SK-N-SH (cell line): ENCODE data around the gene ID2.

Experiments
- GABPA ChIP-seq: IDR thresholded peaks from 2 replicates; pipeline ENCODE4 v1.4.0; 2012; ENCODE audit warnings: low read depth, mild to moderate bottlenecking
- MEF2A ChIP-seq: IDR thresholded peaks from 2 replicates; pipeline ENCODE4 v1.4.0; 2012; ENCODE audit warnings: low read depth, borderline replicate concordance
- MXI1 ChIP-seq: IDR thresholded peaks from 2 replicates; pipeline ENCODE4 v1.6.1; 2012; ENCODE audit warnings: mild to moderate bottlenecking, low read depth, low read length, improper control_type of control experiment
- POLR2AphosphoS5 ChIP-seq: IDR thresholded peaks from 2 replicates; pipeline ENCODE4 v1.6.1; 2012; ENCODE audit warnings: low read depth, low read length
- RFX5 ChIP-seq: IDR thresholded peaks from 2 replicates; pipeline ENCODE4 v1.6.1; 2012; ENCODE audit warnings: mild to moderate bottlenecking, improper control_type of control experiment, low read length
- SIN3A ChIP-seq: IDR thresholded peaks from 2 replicates; pipeline ENCODE4 v1.6.1; 2012; ENCODE audit warnings: low read depth, mild to moderate bottlenecking, low read length, moderate library complexity, borderline replicate concordance
- SMC3 ChIP-seq: IDR thresholded peaks from 2 replicates; pipeline ENCODE4 v1.6.1; 2012; ENCODE audit warnings: low read depth, low read length, improper control_type of control experiment
- YY1 ChIP-seq: IDR thresholded peaks from 2 replicates; pipeline ENCODE4 v1.4.0; 2012; ENCODE audit warnings: low read depth, mild to moderate bottlenecking
- TF ChIP-seq, protein P1 (sequence below): fragments of 200-600 bp; sonication (generic); IDR thresholded peaks from 2 replicates; pipeline ENCODE4 v1.6.1; 2017; ENCODE audit warnings: antibody characterized with exemption, mild to moderate bottlenecking, moderate library complexity
- TF ChIP-seq, protein P2 (sequence below): IDR thresholded peaks from 2 replicates; pipeline ENCODE4 v1.6.1; 2012; ENCODE audit warnings: mild to moderate bottlenecking, low read depth, low read length, moderate library complexity
- TF ChIP-seq, protein P3 (sequence below): fragments of 150-350 bp; IDR thresholded peaks from 2 replicates; pipeline ENCODE4 v1.6.1; 2017; ENCODE audit warnings: antibody characterized with exemption, low read length, low read depth, borderline replicate concordance
- TF ChIP-seq, protein P4 (sequence below): IDR thresholded peaks from 2 replicates; pipeline ENCODE4 v1.4.0; 2012; ENCODE audit warnings: low read depth

DNA sequence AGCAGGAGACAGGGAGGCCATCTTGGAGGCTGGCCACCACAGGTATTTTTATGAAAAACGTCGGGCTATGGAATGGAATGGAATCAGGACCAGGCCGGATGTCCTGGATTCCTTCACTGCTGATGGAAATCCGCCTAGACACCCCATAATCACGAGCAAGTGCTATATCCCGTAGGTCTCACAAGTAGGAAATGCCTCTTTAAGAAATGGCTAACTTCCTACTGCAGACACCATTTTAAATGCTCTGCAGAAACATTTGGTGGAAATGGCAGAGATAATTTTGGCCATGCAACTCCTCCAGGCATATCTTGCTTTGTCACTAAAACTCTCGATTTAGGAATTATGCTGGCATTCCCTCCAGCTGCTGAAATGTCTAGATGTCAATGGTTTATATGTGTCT lies 18.0 kb downstream of the ID2 start:
- no peak for TF ChIP-seq POLR2AphosphoS5
- TF ChIP-seq SMC3, result no peak
- TF ChIP-seq YY1, result no peak
- TF ChIP-seq, protein P1, sequence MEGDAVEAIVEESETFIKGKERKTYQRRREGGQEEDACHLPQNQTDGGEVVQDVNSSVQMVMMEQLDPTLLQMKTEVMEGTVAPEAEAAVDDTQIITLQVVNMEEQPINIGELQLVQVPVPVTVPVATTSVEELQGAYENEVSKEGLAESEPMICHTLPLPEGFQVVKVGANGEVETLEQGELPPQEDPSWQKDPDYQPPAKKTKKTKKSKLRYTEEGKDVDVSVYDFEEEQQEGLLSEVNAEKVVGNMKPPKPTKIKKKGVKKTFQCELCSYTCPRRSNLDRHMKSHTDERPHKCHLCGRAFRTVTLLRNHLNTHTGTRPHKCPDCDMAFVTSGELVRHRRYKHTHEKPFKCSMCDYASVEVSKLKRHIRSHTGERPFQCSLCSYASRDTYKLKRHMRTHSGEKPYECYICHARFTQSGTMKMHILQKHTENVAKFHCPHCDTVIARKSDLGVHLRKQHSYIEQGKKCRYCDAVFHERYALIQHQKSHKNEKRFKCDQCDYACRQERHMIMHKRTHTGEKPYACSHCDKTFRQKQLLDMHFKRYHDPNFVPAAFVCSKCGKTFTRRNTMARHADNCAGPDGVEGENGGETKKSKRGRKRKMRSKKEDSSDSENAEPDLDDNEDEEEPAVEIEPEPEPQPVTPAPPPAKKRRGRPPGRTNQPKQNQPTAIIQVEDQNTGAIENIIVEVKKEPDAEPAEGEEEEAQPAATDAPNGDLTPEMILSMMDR, result no peak
- no peak for TF ChIP-seq SIN3A
- TF ChIP-seq, protein P2, sequence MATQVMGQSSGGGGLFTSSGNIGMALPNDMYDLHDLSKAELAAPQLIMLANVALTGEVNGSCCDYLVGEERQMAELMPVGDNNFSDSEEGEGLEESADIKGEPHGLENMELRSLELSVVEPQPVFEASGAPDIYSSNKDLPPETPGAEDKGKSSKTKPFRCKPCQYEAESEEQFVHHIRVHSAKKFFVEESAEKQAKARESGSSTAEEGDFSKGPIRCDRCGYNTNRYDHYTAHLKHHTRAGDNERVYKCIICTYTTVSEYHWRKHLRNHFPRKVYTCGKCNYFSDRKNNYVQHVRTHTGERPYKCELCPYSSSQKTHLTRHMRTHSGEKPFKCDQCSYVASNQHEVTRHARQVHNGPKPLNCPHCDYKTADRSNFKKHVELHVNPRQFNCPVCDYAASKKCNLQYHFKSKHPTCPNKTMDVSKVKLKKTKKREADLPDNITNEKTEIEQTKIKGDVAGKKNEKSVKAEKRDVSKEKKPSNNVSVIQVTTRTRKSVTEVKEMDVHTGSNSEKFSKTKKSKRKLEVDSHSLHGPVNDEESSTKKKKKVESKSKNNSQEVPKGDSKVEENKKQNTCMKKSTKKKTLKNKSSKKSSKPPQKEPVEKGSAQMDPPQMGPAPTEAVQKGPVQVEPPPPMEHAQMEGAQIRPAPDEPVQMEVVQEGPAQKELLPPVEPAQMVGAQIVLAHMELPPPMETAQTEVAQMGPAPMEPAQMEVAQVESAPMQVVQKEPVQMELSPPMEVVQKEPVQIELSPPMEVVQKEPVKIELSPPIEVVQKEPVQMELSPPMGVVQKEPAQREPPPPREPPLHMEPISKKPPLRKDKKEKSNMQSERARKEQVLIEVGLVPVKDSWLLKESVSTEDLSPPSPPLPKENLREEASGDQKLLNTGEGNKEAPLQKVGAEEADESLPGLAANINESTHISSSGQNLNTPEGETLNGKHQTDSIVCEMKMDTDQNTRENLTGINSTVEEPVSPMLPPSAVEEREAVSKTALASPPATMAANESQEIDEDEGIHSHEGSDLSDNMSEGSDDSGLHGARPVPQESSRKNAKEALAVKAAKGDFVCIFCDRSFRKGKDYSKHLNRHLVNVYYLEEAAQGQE, result no peak
- TF ChIP-seq MXI1, result no peak
- no peak for TF ChIP-seq MEF2A
- TF ChIP-seq, protein P3, sequence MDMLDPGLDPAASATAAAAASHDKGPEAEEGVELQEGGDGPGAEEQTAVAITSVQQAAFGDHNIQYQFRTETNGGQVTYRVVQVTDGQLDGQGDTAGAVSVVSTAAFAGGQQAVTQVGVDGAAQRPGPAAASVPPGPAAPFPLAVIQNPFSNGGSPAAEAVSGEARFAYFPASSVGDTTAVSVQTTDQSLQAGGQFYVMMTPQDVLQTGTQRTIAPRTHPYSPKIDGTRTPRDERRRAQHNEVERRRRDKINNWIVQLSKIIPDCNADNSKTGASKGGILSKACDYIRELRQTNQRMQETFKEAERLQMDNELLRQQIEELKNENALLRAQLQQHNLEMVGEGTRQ, result no peak
- no peak for TF ChIP-seq RFX5
- TF ChIP-seq, protein P4, sequence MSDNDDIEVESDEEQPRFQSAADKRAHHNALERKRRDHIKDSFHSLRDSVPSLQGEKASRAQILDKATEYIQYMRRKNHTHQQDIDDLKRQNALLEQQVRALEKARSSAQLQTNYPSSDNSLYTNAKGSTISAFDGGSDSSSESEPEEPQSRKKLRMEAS, result no peak
- no peak for TF ChIP-seq GABPA
